Neural cell (in vitro differentiated cells): ENCODE results near the gene TMEM273.

Experiments
- CTCF ChIP-seq: fragments of 450-650 bp; IDR thresholded peaks from 2 replicates; pipeline ENCODE4 v1.5.1; 2014; ENCODE audit warnings: antibody characterized with exemption, mild to moderate bottlenecking, moderate library complexity; ENCODE audit not compliant: poor library complexity, severe bottlenecking
- EZH2 ChIP-seq: fragments of 200-600, 300-800 bp; shearing (Covaris generic), sonication (generic); IDR thresholded peaks from 2 replicates; pipeline ENCODE4 v1.6.1; 2014; ENCODE audit warnings: antibody characterized with exemption, low read length, borderline replicate concordance, mild to moderate bottlenecking; ENCODE audit not compliant: insufficient read depth, poor library complexity, severe bottlenecking
- MXI1 ChIP-seq: fragments of 450-650 bp; conservative IDR thresholded peaks from 2 replicates; pipeline ENCODE4 v1.6.1; 2014; ENCODE audit warnings: antibody characterized with exemption, mild to moderate bottlenecking; ENCODE audit not compliant: poor library complexity, severe bottlenecking
- POLR2AphosphoS5 ChIP-seq: IDR thresholded peaks from 2 replicates; pipeline ENCODE4 v1.6.1; 2012
- REST ChIP-seq: IDR thresholded peaks from 2 replicates; pipeline ENCODE4 v1.6.1; 2012; ENCODE audit warnings: borderline replicate concordance
- SMC3 ChIP-seq: fragments of 450-650 bp; conservative IDR thresholded peaks from 2 replicates; pipeline ENCODE4 v1.6.1; 2014; ENCODE audit warnings: antibody characterized with exemption, mild to moderate bottlenecking, moderate library complexity; ENCODE audit not compliant: poor library complexity

DNA sequence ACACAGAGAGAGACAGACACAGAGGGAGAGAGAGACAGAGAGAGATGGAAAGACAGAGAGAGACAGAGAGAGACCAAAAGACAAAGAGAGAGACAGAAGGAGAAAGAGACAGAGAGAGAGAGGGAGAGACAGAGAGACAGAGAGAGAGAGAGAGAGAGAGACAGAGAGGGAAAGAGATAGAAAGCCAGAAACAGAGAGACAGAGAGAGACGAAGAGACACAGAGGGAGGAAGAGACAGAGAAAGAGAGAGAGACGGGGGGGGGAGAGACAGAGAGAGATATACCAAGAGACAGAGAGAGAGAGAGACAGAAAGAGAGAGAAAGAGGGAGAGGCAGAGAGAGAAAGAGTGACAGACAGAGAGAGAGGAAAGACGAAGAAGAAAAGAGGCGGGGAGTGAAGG lies 83.1 kb downstream of the TMEM273 start:
- TF ChIP-seq POLR2AphosphoS5 = no peak
- TF ChIP-seq EZH2 = no peak
- no peak for TF ChIP-seq CTCF
- no peak for TF ChIP-seq REST
- no peak for TF ChIP-seq MXI1
- no peak for TF ChIP-seq SMC3
